Measurements from ENCODE around the gene SLC6A19. TPM values are rescaled to one million over a fixed set of nuclear protein-coding genes. Genes with fewer than 3 reads are reported as not detected.
A peak's percentile ranks its signal among the peaks of the same experiment; 100 is the strongest.
"Not testable (repeated sequence)": the region's sequence is repeated elsewhere in the genome, so short reads cannot be mapped to it uniquely, and the experiment has no call there.

Gene SLC6A19
- total RNA-seq, 1 experiment from 2014 or later = 0.04 TPM

- 0 out of 2 replicates have a peak, but pooled peaks have one; percentile 35 for TF ChIP-seq MAX (CRISPR knock-in tag; IDR thresholded peaks at IDR 0.05)
- no peak for TF ChIP-seq MXD4 (CRISPR knock-in tag; IDR thresholded peaks at IDR 0.05; ENCODE audit: borderline replicate concordance)
- TF ChIP-seq ARID4B (CRISPR knock-in tag; IDR thresholded peaks at IDR 0.05; ENCODE audit: borderline replicate concordance) = no peak; the same call in 1 of the 2 replicates
- no peak for TF ChIP-seq NFE2L1 (CRISPR knock-in tag; IDR thresholded peaks at IDR 0.05)
- TF ChIP-seq E2F5 (CRISPR knock-in tag; IDR thresholded peaks at IDR 0.05) = peak; percentile 23; the same call in 1 of the 2 replicates
- TF ChIP-seq HMGXB4 (CRISPR knock-in tag; IDR thresholded peaks at IDR 0.05) = 0 out of 2 replicates have a peak, but pooled peaks have one; percentile 39
- TF ChIP-seq ESRRA (CRISPR knock-in tag; IDR thresholded peaks at IDR 0.05; ENCODE audit: borderline replicate concordance) = no peak
- Mint-ChIP-seq H3K9me3 (peaks cover 10% of the 10 kb centered on the region), H3K4me1 (no peaks in the 10 kb centered on the region), H3K27ac (no peak overlapping the region), H3K4me3 (peak overlapping the region; percentile 14; the same call in 1 of the 2 replicates), H3K36me3 (0 out of 2 replicates have a peak, but pooled peaks cover 4% of the 10 kb centered on the region), H3K27me3 (ENCODE audit: low read depth) (peaks cover 44% of the 10 kb centered on the region)
- ChIA-PET POLR2A (no interaction called here), CTCF (no interaction called here)
- peak; percentile 43 for DNase-seq (ENCODE audit: low spot score)
- peak; percentile 71 for ATAC-seq
Measured at GRCh38 chr5:1156033-1156753, 45.2 kb upstream of the SLC6A19 start.

- Mint-ChIP-seq H3K36me3 (0 out of 2 replicates have a peak, but pooled peaks cover 4% of the 10 kb centered on the region), H3K4me3 (peak overlapping the region; percentile 16), H3K27ac (no peak overlapping the region), H3K4me1 (no peaks in the 10 kb centered on the region), H3K9me3 (peaks cover 10% of the 10 kb centered on the region), H3K27me3 (ENCODE audit: low read depth) (peaks cover 44% of the 10 kb centered on the region)
- DNase-seq (ENCODE audit: low spot score) (no peak), ATAC-seq (no peak)
- ChIA-PET CTCF (no interaction called here), POLR2A (no interaction called here)
- TF ChIP-seq CREB1 (CRISPR knock-in tag; IDR thresholded peaks at IDR 0.05) = no peak
- peak; percentile 81 for TF ChIP-seq GTF2I (CRISPR knock-in tag; conservative IDR thresholded peaks at IDR 0.05)
Measured at GRCh38 chr5:1156754-1157460, 44.5 kb upstream of the SLC6A19 start.

- peak overlapping the region; percentile 24 for H3K4me3 Mint-ChIP-seq
Measured at GRCh38 chr5:1157461-1157986, 43.9 kb upstream of the SLC6A19 start.

More at GRCh38 chr5:1157461-1157986, 43.9 kb upstream of the SLC6A19 start:
- POLR2A ChIA-PET; CTCF ChIA-PET; H3K4me1 Mint-ChIP-seq; H3K36me3 Mint-ChIP-seq; ATAC-seq; H3K27ac Mint-ChIP-seq; DNase-seq (ENCODE audit: low spot score): not testable (repeated sequence)
- H3K27me3 Mint-ChIP-seq (ENCODE audit: low read depth) = peaks cover 44% of the 10 kb centered on the region
- H3K9me3 Mint-ChIP-seq = peaks cover 10% of the 10 kb centered on the region
